Kidney tubule cell (primary cell): ENCODE measurements around the gene EIF3D.

ENCODE experiments used
- DNase-seq: peaks from one replicate; pipeline ENCODE4 v3.0.0-alpha.2; 2018; ENCODE audit warnings: low spot score

EIF3D gene

GRCh38 chr22:36505998-36506635 is 22.8 kb downstream of the EIF3D start:
- no peak for DNase-seq

GRCh38 chr22:36497910-36498665 is 30.9 kb downstream of the EIF3D start:
- DNase-seq = no peak

GRCh38 chr22:36493690-36494110 is 35.3 kb downstream of the EIF3D start:
- DNase-seq = peak; percentile 9

GRCh38 chr22:36492109-36492508 is 36.9 kb downstream of the EIF3D start:
- no peak for DNase-seq

GRCh38 chr22:36491155-36491554 is 37.8 kb downstream of the EIF3D start:
- no peak for DNase-seq

- DNase-seq = peak; percentile 44
Measured at GRCh38 chr22:36486619-36487384, 42.2 kb downstream of the EIF3D start.

- DNase-seq = peak; percentile 96
Measured at GRCh38 chr22:36481393-36482168, 47.4 kb downstream of the EIF3D start, which contains the start of gene TXN2. Gene TXN2 (minus strand): TSS chr22:36481640. CDS start chr22:36480837, 803 bp downstream.

- no peak for DNase-seq
Measured at GRCh38 chr22:36480941-36481392, 48.0 kb downstream of the EIF3D start.

GRCh38 chr22:36478966-36479365 is 50.0 kb downstream of the EIF3D start:
- DNase-seq = no peak

- DNase-seq = no peak
Measured at GRCh38 chr22:36475341-36475740, 53.6 kb downstream of the EIF3D start.

- DNase-seq = no peak
Measured at GRCh38 chr22:36472689-36473088, 56.3 kb downstream of the EIF3D start.

GRCh38 chr22:36471341-36471821 is 57.6 kb downstream of the EIF3D start:
- DNase-seq = no peak

GRCh38 chr22:36470994-36471331 is 58.0 kb downstream of the EIF3D start:
- DNase-seq = no peak

- peak; percentile 90 for DNase-seq
Measured at GRCh38 chr22:36470162-36470993, 58.6 kb downstream of the EIF3D start.

- DNase-seq = no peak
Measured at GRCh38 chr22:36469094-36469710, 59.8 kb downstream of the EIF3D start.

GRCh38 chr22:36467946-36468345 is 61.0 kb downstream of the EIF3D start:
- DNase-seq = peak; percentile 92

- peak; percentile 83 for DNase-seq
Measured at GRCh38 chr22:36467042-36467810, 61.7 kb downstream of the EIF3D start.

GRCh38 chr22:36466258-36466657 is 62.7 kb downstream of the EIF3D start:
- no peak for DNase-seq

- DNase-seq = peak; percentile 99
Measured at GRCh38 chr22:36465232-36466021, 63.5 kb downstream of the EIF3D start.
